ENCODE measurements around the gene ZNF575.

DNA sequence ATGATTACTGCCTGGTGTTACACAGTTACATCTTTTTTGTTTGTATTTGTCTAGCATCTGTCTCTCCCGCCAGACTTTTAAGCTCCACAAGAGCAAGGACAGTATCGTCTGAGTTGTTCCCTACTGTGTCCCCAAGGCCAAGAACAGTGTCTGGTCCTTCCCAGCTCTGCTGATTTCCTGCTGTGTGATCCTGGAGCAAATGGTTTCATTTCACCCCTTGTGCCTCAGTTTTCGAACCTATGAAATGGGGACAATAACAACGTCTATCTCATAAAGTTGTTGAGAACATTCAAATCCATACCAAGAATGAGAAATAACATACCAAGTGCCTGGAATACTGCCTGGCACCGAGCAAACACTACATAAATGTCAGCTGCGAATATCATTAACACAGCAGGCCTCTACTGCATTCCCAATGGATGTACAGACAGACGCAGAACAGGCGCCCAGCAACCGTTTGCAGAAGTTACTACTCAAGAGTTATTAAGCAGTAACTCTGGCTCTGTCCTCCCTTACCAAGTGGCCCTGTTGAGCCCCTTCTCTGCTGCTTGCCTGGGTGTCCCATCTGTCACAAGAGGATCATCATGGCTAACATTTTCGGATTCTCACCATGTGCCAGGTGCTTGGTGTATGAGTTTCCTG lies 30.9 kb downstream of the ZNF575 start:
- TF ChIP-seq SUZ12 (IDR thresholded peaks at IDR 0.05; ENCODE audit: extremely low read depth, insufficient read depth, insufficient read length) (no peak), YY1 (IDR thresholded peaks at IDR 0.05; ENCODE audit: insufficient read depth, insufficient read length) (no peak)
